TTC549 (cell line): ENCODE measurements around the gene EGFLAM.

Experiments used
- FAIRE-seq: peaks from 2 replicates; lab custom pipeline; 2012; peaks lifted over from hg19 to GRCh38; lab: Jason Lieb, UNC

EGFLAM gene

DNA sequence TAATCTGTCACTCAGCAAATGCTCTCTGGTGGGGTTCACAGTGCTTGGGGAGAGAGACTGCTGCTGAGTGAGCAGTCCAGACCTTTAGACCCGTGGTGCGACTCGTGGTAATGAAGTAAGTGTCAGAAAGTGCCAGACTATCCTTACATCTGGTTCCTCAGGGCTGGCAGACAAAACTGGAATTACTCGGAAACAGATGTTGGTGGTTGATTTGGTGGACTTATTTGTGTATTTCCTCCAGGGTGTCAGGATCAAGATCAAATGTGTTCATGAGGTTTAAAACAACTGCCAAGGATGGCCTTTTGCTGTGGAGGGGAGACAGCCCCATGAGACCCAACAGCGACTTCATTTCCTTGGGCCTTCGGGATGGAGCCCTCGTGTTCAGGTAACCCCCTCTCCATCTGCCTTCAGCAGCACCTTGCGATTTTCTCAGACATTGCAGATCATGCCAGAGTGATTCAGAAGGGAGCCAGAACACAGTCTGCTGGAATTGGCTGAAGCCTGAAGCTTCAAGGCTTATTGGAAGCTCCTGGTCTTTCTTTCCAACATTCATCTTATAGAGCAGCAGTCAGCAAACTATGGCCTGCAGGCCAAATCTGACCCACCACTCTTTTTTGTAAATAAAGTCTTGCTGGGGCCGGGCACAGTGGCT, 192.8 kb downstream of the EGFLAM start:
- no peak for FAIRE-seq

DNA sequence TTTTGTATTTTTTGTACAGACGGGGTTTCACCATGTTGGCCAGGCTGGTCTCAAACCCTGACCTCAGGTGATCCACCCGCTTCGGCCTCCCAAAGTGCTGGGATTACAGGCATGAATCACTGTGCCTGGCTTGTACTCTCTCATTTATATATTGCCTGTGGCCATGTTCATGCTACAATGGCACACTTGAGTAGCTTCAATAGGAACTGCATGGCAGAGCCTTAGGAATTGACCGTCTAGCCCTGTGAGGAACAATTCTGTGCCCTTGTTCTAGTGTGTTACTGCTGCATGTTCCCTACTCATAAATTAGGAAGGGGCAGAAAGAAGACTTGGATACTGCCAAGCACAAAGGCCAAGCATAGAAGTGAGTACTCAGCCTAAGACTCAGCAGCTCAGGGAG, 193.8 kb downstream of the EGFLAM start:
- no peak for FAIRE-seq

DNA sequence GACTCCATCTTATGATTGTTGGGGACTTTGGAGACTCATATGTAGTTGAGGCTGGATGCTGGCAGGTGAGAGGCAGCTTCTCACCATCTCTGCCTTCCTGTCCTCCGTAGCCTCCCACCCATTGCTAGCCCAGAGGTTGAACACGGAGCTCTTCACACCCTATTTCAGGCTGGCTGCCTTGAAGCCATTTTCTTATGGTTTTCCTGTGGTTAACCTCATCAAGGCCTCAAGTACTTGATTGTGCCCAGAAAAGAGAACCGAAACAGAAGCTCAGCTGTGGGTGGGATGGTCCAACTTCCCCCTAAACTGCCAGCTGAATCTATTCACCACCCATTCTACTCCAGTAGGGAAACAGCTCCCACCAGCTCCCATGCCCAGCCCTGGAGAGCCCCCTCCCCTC, 195.1 kb downstream of the EGFLAM start:
- FAIRE-seq, result no peak

DNA sequence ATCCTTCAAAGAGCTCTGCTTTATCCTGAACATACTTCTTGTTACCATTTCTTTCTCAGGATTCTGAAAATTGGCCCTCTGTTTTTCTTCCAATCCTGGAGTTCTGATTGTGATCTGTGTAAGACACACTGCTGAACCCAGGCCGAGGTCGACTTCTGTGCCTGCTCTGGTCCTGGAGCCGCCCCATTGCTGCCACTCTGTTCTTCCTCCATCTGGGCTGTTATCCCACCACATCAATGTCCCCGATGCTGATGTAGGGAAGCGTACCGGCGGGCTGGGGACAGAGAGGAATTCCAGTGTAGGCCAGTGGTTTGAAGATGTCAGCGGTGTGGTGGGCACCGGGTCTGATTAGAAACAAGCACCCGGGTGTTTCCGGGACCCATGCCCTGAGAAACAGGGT, 195.6 kb downstream of the EGFLAM start:
- no peak for FAIRE-seq

DNA sequence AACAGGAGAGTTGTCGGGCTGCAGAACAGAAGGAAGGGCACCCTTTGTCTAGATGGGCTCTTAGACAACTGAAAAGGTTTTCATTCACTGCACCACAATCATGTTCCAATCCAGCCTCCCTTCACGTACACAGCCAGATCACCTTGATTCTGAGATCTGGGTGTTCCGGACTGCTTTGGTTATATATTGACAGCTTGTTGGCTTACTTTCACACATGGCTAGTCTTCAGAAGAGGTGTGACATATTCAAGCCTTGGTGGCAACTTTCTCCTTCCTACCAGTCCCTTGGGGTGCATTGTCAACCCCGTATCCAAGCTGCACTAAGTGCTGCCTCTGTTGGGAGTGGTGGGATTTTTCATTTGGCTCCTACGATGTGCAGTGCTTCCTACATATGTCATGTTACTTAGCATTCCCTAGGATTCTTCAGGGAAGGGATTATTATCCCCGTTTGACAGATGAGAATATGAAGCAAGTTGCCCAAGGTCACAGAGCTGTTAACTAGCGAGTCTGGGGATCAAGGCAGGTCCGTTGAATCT, 197.5 kb downstream of the EGFLAM start:
- no peak for FAIRE-seq

DNA sequence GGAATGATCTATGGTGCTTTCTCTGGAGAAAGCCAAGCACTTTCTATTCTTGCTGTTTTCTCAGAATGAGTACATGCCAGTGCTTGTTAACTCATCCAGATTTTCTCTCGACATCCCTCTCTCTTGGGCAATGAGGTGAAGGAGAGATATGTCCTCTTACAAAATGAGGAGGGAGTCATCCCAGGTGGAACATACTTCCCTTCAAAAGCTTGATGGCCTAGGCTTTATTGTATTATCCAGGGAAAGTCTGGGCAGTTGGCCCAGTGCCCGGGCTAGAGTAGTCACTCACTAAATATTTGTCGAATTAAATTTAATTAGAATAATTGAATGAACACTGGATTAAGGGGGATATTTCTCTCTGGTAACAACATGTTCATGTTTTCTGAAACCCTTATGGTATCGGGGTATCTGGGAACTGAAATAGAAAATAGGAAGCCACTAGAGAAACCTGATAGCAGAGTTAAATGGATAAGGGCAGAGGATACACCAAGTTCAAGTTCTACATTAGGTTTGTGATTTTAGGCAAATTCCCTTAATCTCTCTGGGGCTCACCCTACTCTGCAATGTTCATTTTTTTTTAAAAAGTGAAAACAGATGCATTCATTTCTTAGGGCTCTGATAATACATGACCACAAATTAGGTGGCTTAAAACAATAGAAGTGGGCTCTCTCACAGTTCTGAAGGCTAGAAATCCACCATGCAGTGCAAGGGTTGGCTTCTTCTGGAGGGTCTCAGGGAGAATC, 198.5 kb downstream of the EGFLAM start:
- no peak for FAIRE-seq

DNA sequence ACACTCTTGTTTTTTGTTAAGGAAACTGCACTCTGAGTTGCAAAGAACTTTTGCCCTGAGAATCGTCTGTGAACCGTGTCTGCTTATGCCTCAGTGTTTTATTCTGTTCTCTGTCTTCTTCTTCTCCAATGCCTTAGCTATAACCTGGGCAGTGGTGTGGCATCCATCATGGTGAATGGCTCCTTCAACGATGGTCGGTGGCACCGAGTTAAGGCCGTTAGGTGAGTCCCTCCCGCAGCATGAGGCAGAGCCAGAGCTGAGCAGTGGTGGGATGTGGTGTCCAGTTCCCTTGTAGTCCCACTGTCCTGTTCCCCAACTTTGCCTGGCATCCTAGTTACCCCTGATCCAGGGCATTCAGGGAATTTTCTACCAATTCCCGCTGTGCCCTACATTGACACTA, 199.8 kb downstream of the EGFLAM start:
- no peak for FAIRE-seq

DNA sequence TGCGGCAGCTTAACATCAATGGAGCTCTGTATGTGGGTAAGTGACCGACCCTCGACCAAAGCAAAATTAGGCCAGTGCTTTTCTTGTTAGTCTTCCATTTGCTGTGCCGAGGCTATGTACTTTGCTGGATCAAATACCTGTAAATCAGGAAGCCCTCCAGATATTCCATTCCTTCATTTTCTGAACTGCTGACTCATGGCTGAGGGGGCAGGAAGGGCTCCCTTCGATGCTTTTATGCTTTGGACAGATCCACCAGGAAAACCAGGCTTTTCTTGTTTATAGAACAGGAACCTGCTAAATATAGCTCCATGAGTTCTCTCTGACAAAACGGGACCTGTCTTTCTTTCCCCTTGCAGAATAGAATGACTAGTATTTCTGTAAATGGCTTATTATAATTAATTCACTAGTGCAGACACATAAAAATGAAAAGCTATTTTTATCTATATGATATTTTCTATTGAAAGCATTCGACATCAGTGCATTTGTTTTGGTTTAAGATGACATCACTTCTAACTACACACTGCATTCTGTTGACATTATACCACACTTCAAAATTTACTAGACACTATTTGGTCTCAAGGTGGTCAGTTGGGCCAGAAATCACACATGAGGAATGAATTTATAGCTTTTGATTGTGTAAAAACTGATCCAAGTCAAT, 204.7 kb downstream of the EGFLAM start:
- no peak for FAIRE-seq

DNA sequence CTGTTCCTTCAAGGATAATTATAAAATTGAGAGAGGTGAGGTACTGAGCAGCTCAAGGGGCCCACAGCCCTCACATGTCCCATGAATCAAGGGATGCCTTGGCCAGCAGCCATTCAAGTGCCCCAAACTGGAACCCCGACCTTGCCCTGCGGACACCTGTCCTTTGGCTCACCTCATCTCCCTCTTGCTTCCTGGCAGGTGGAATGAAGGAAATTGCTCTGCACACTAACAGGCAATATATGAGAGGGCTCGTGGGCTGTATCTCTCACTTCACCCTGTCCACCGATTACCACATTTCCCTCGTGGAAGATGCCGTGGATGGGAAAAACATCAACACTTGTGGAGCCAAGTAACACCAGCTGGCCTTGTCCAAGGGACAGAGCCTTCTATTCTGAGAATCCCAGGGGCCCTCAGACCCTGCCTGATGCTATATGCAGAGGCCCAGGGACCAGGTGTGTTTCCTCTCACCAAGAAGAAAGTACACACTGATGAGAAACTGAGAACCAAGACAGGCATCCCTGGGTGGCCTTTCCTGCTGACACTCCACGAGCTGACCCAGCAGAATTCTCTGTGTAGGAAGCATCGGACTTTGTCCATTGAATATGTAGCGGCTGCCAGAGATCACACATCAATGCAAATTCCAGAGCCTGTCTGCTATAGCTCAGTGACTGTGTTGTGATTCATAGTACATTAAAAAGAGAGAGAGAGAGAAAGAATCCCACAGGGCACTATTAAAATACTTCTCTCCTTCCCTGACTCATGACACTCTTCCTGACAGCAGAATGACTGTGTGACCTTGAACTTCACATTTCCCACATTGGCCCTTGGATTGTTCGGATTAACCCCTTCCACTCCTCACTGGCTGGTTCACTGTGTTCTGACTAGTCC, 205.5 kb downstream of the EGFLAM start:
- FAIRE-seq, result no peak

DNA sequence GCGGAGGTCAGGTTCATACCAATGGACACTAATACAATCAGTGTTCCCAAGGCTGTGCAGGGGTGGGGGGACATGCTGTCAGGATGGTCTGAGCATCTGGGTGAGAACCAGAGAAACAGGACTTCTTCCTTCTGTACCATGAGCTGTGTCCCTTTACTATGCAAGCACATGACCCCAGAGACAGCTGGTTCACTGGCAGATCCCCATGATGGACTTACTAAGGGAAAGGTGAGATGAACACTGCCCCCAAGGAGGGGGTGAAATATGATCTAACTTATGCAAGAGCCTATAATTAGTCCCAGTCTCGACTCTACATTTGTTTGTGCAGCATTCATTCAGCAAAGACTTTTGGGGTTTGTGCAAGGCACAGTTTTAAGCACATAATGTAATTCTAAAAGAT, 206.7 kb downstream of the EGFLAM start:
- no peak for FAIRE-seq

DNA sequence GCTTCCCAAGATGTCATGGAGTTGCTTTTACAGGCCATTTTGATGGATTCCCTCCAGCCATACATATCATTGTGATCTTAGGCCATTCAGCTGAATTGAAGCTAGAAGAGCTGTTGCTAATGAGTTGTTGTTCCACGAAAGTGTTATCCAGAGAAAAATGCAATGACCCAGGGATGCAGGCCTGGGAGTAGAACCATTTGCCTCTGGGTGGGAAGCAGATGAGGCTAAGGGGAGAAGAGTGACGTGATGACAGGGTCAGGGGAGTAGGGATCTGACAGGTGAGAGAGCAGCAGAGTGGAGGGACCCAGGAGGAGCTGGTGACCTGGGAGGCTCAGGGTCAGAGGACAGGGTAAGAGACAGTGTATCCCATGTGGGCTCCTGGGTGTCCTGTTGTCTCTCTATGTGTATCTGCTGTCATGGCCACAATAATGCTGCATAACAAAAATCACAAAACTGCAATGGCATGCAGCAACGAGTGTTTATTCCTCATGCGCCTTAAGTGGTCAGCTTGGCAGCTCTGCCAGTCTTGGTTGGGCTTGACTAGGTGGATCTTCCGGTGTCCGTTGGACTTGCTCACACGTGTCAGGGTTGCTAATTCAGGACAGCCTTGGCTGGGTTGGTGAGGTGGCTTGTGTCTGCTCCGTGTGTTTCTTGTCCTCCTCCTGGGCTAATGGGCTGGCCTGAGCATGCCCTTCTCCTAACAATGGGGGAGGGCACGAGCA, 207.5 kb downstream of the EGFLAM start:
- FAIRE-seq, result no peak

DNA sequence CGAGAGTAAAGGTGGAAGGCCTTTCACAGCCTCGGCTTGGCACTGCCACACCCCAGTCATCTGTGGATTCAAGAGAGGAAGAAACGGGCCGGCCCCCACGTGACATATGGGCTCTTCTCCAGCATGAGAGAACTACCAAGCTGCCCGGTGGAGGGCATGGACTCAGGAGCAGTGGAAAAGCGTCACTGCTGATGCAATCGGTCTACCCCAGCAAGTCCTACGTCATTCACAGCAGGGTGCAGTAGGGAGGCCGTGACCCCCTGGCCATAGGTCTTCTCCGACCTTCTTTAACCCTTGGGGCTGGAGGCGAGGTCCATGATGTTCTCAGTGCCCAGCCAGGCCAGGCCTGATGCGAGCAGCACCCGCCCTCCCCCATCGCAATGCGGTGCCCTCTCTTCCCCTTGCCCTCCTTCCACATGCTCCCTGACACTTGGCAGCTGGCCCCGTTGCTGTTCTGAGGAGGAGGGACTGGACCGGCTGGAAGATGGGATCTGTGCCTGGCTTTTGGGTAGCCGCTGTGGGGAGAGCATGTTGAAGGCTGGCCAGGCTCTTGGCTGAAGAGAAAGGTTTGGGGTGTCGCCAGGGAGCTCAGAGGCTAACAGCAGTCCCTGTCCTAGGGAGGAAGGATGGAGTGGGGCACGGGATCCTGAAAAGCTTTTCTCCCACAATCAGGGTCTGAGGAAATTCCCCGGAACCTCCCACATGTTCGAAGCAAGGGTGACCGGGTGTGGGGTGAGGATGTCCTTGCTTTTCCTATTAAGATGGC, 208.2 kb downstream of the EGFLAM start:
- no peak for FAIRE-seq

DNA sequence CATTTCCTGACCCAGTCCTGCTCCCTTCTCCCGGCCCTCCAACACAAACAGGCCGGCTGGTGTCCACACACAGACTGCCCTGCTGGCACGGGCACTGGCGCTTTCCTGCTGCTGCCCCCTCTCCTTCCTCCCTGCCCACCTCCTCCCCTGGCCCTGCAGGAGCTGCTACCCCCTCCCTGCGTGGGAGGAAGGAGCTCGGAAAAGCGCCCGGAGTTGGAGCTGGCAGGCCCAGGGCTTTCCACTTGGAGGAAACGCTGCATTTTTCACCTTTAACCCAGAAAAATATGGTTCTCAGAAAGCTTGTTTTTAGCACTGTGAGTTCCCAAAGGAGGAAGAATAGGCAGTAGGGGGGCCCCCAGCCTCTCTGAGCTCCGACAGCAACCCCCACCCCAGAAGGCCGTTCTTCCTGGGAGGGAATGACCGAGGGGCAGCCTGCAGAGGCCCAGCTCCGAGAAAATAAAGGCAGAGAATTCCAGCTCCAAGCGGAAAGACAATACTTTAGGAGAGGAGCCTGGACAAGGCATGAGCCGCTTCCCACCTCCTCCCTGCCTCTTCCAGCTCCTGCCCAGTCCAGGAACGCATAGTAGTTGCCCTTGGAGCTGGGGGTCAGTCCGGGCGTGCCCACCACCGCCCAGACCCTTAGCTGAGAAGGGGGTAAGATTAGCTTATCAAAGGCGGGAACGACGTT, 209.1 kb downstream of the EGFLAM start:
- no peak for FAIRE-seq

DNA sequence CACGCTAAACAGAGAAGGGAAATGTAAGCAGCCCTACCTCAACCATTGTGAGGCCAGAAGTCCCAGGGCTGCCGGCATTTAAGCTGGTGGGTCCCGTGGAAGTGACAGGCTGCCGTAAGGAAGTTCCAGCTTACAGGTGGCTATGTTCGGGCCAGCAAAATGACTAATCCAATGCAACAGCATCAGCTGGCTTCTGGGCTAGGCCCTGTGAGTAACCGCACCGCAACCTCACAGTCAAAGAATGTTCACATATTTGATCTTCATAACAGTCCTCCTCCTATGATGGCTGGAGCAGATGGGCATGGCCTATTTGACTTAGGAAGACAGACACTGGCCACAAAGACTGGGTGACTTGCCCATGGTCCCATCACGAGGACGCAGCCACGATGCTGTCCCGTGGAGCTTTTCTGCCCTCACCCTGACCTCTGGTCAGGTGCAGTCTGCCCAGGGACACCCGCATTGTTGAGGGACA, 209.9 kb downstream of the EGFLAM start:
- FAIRE-seq, result no peak

DNA sequence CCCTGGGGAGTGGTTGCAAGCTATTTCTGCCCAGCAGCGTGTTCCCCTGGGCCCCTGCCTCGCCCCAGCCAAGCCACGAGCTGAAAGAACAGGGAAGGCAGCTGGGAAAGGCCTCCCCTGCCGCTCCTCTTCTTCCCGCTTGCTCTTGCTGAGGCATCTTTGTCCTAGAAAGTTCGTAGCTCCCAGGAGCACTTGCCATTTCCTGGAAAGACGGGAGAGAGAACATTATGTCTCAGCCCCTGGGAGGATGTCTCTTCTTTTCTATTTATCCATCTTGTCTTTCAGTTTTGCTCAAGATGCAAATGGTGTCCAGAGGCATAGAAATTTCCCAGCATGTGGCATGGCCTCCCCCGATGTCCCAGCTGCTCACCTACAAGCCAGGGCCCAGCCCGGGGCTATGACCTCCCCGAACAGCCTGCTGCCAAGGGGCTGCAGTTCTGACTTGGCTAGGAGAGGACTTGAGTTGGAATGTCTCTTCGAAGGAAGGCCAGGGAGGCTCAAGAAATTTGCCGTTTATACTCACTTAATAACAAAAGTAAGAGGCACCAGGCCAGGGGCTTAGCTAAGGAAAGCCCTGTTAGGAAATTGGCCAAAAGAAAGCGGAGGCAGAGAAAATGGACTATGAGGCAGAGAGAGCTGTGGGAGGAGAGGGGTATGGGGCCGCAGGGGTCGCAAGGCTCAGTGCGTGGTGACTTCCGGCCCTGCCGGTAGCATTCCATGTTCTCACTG, 210.8 kb downstream of the EGFLAM start:
- no peak for FAIRE-seq

DNA sequence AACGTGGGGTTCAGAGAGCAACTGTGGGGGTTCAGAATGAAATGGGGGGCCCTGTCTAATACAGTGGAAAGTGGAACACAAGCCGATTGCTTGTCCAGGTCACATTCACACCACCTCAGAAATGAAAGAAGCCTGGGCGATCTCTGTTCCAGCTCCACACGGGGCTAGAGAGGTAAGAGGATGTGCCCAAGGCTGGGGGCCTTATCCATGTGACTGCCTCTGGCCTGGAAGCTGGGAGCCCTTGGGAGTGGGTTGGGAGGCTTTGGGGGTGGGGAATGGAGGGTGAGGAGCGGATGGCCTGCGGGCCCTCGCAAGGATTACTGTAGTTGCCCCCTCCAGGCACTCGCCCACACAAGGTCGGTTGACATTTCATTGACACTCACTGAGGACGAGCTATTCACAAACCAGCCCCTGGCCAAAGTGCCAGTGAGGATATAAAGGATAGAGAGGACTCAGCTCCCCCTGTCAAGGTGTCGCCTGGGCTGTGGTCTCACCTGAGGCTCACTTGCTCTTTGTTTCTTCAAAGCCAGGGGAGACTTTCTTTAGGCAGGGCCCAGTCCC, 211.4 kb downstream of the EGFLAM start:
- no peak for FAIRE-seq

DNA sequence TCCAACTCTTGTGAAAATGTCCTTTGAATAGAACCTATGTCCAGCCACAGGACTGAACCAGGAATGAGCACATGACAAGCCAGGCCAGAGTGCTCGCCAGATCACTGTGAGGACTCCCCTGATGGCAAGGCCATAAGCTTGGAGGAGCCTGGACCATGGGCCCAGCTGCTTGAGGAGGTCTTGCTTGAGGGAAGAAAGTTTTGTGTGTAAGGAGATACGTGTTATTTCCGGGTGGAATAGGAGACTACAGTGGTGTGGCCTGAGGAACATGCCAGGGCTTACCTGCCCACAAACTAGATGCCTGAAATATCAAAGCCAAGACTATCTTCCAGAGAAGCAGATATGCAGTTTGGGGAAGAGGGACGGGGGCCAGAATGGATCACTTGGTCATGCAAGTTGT, 213.3 kb downstream of the EGFLAM start:
- FAIRE-seq, result no peak

DNA sequence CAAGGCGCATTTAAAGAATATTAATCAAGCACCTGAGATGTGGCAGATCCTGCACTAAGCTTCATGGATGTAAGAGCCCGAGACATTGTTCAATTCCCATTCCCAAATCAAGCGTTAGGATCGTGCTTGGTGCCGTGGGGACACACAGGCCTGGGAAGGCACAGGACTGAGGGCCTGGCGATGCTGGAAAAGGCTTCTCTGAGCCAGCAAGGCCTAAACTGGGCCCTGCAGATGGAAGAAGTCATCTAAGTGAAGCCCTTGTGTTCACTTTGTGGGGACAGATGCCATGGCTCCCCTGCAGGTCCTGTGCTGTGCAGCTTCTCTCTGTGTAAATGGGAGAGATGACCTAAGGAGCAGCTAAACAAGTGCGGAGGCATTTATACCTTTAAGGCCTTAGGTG, 214.2 kb downstream of the EGFLAM start:
- no peak for FAIRE-seq

DNA sequence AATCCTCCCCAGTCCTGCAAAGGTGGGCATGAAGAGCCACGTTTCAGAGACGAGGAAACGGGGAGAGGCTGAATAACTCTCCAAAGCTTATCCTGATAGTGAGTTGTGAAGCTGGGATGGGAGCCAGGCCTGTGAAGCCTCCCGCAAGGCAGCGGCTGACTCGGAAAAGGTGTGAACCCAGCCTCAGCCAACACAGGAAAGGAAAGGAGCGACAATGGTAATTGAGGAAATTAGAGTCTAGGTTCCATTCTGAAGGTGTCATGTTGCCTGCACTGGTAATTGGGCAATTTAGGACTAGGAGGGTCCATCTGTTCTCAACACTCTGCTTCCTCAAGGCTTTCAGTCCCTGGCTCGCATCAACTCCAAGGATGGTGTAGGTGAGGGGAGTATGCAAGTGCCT, 214.6 kb downstream of the EGFLAM start:
- no peak for FAIRE-seq
